PFSK-1 (cell line): ENCODE results near the gene NR1H3.

Experiments used
- POLR2AphosphoS5 ChIP-seq: IDR thresholded peaks from 2 replicates; pipeline ENCODE4 v1.6.1; 2012; ENCODE audit warnings: low read depth, mild to moderate bottlenecking, control low read depth, low read length, moderate library complexity
- SIN3A ChIP-seq: IDR thresholded peaks from 2 replicates; pipeline ENCODE4 v1.6.1; 2012; ENCODE audit warnings: mild to moderate bottlenecking, low read length, moderate library complexity, borderline replicate concordance; ENCODE audit not compliant: insufficient read depth
- TAF1 ChIP-seq: IDR thresholded peaks from 2 replicates; pipeline ENCODE4 v1.6.1; 2012; ENCODE audit warnings: low read length, control low read depth, borderline replicate concordance; ENCODE audit not compliant: insufficient read depth
- TF ChIP-seq, protein P1 (sequence below), 2 experiments: IDR thresholded peaks; 2 replicates each; pipeline versions ENCODE4 v1.6.1 to v1.8.0; 2011 to 2012; ENCODE audit warnings: low read depth in 2 of 2, low read length in 2 of 2, control low read depth in 1 of 2, inconsistent platforms in 1 of 2, mild to moderate bottlenecking in 1 of 2, moderate library complexity in 1 of 2; ENCODE audit not compliant: insufficient read depth in 1 of 2

DNA sequence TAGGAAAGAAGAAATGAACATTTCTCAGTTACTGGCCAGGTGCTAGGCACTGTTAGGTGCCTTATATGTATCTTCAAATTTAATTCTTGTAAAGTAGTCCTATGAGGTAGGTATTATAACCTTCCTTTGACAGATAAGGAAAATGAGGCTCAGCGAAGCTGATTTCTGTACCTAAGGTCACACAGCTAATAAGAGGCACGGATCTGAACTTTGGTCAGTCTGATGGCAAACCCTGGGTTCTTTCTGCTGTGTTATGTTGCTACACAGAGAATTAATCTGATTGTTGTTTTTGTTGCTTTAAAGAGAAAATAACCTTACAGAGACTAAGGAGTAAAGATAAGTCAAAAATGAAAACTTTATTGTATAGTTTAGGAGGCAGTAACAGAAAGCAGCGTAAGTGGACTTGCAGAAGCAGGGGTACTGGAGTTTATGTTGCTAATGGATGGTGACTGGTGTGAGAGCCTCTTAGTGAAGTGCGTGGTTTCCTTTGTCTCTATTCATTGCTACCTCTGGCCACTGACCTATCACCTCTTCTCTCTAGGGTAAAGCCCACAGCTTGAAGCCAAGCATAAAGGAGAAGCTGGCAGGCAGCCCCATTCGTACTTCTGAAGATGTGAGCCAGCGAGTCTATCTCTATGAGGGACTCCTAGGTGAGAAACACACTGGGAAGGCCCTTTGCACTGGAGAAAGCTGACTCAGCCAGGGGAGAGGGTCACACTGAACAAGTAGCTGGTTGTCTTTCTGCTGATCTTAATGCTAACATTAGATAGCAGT, 50.4 kb downstream of the NR1H3 start:
- no peak for TF ChIP-seq POLR2AphosphoS5
- no peak for TF ChIP-seq TAF1
- TF ChIP-seq, protein P1, sequence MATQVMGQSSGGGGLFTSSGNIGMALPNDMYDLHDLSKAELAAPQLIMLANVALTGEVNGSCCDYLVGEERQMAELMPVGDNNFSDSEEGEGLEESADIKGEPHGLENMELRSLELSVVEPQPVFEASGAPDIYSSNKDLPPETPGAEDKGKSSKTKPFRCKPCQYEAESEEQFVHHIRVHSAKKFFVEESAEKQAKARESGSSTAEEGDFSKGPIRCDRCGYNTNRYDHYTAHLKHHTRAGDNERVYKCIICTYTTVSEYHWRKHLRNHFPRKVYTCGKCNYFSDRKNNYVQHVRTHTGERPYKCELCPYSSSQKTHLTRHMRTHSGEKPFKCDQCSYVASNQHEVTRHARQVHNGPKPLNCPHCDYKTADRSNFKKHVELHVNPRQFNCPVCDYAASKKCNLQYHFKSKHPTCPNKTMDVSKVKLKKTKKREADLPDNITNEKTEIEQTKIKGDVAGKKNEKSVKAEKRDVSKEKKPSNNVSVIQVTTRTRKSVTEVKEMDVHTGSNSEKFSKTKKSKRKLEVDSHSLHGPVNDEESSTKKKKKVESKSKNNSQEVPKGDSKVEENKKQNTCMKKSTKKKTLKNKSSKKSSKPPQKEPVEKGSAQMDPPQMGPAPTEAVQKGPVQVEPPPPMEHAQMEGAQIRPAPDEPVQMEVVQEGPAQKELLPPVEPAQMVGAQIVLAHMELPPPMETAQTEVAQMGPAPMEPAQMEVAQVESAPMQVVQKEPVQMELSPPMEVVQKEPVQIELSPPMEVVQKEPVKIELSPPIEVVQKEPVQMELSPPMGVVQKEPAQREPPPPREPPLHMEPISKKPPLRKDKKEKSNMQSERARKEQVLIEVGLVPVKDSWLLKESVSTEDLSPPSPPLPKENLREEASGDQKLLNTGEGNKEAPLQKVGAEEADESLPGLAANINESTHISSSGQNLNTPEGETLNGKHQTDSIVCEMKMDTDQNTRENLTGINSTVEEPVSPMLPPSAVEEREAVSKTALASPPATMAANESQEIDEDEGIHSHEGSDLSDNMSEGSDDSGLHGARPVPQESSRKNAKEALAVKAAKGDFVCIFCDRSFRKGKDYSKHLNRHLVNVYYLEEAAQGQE (IDR thresholded peaks at IDR 0.05; ENCODE audit: insufficient read depth in 1 of 2, low read depth in 2 of 2, low read length in 2 of 2): no peak
- no peak for TF ChIP-seq SIN3A
